ENCODE results near the gene DGKI.

Gene DGKI

DNA sequence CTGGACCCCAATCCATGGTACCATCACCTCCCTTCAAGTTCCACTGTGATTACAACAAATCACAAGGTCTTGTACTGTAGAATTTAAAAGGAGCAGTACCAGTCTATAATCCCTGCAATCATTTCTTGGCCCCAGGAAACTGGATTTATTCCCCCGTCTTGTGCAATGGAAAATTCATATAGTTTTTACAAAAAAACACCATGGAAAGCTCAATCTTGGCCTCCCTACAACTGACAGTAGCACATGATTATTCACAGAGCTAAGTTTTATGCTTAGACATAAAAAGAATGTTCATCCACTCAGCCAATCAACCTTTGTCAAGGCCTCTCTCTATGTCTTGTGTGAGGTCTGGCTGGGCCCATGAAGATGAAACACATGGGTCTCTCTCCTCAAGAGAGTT, 10.2 kb downstream of the DGKI start:
- no peaks in the 10 kb centered on the region for H3K27me3 ChIP-seq (ENCODE audit: low read length)
- no peak overlapping the region for H3K4me3 ChIP-seq (ENCODE audit: insufficient read depth, low read length, poor library complexity, severe bottlenecking)
- no peaks in the 10 kb centered on the region for H3K36me3 ChIP-seq (ENCODE audit: low read length)
- no peaks in the 10 kb centered on the region for H3K9me2 ChIP-seq (replicated peaks; ENCODE audit: insufficient read depth, low read length)
- H3K79me2 ChIP-seq (ENCODE audit: insufficient read depth, low read length) = no peaks in the 10 kb centered on the region
- H3K4me2 ChIP-seq (ENCODE audit: low read depth, low read length, poor library complexity, severe bottlenecking) = no peak overlapping the region
- no peak for TF ChIP-seq EZH2phosphoT487 (conservative IDR thresholded peaks at IDR 0.05; ENCODE audit: low read length)
- TF ChIP-seq, protein P1, sequence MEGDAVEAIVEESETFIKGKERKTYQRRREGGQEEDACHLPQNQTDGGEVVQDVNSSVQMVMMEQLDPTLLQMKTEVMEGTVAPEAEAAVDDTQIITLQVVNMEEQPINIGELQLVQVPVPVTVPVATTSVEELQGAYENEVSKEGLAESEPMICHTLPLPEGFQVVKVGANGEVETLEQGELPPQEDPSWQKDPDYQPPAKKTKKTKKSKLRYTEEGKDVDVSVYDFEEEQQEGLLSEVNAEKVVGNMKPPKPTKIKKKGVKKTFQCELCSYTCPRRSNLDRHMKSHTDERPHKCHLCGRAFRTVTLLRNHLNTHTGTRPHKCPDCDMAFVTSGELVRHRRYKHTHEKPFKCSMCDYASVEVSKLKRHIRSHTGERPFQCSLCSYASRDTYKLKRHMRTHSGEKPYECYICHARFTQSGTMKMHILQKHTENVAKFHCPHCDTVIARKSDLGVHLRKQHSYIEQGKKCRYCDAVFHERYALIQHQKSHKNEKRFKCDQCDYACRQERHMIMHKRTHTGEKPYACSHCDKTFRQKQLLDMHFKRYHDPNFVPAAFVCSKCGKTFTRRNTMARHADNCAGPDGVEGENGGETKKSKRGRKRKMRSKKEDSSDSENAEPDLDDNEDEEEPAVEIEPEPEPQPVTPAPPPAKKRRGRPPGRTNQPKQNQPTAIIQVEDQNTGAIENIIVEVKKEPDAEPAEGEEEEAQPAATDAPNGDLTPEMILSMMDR (IDR thresholded peaks at IDR 0.05; ENCODE audit: insufficient read depth, low read length, poor library complexity, severe bottlenecking) = no peak
- no peak overlapping the region for H3K27ac ChIP-seq (ENCODE audit: low read depth, low read length)
- no peaks in the 10 kb centered on the region for H3F3A ChIP-seq (ENCODE audit: insufficient read depth)
- no peak overlapping the region for H3K9ac ChIP-seq (ENCODE audit: low read length)
- no peak overlapping the region for H2AFZ ChIP-seq (ENCODE audit: low read depth, low read length, severe bottlenecking)
- no peaks in the 10 kb centered on the region for H4K20me1 ChIP-seq (ENCODE audit: low read depth, low read length)
- H3K9me3 ChIP-seq (ENCODE audit: insufficient read depth, low read length) = peaks cover 7% of the 10 kb centered on the region

DNA sequence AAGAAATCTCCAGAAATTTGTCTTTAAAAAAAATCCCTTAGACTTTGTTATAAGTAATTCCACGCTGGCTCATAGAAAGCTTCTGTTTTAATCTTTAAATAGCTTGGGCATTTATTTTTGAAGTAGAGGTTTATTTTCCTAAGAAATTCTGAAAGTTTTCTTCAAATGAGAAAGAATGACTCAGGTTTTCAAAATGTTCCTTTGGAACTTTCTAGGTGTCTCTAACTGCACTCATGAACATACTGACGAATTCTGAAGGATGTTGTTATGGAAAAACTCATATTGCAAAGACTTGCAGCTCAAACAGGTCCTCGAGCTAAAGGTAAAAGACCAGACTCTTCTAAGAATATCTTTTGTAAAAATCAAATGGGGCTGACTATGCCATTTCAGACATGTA, 10.7 kb downstream of the DGKI start:
- Histone ChIP-seq H3K9me2 (replicated peaks; ENCODE audit: insufficient read depth, low read length) (no peaks in the 10 kb centered on the region), H3K27ac (ENCODE audit: low read depth, low read length) (no peak overlapping the region), H3K9ac (ENCODE audit: low read length) (no peak overlapping the region), H3F3A (ENCODE audit: insufficient read depth) (no peaks in the 10 kb centered on the region), H3K4me3 (ENCODE audit: insufficient read depth, low read length, poor library complexity, severe bottlenecking) (no peak overlapping the region), H3K4me2 (ENCODE audit: low read depth, low read length, poor library complexity, severe bottlenecking) (no peak overlapping the region), H2AFZ (ENCODE audit: low read depth, low read length, severe bottlenecking) (no peak overlapping the region), H3K27me3 (ENCODE audit: low read length) (no peaks in the 10 kb centered on the region), H3K79me2 (ENCODE audit: insufficient read depth, low read length) (no peaks in the 10 kb centered on the region), H3K9me3 (ENCODE audit: insufficient read depth, low read length) (peaks cover 7% of the 10 kb centered on the region), H3K36me3 (ENCODE audit: low read length) (no peaks in the 10 kb centered on the region), H4K20me1 (ENCODE audit: low read depth, low read length) (no peaks in the 10 kb centered on the region)
- TF ChIP-seq, protein P1 (IDR thresholded peaks at IDR 0.05; ENCODE audit: insufficient read depth, low read length, poor library complexity, severe bottlenecking) = no peak
- no peak for TF ChIP-seq EZH2phosphoT487 (conservative IDR thresholded peaks at IDR 0.05; ENCODE audit: low read length)

DNA sequence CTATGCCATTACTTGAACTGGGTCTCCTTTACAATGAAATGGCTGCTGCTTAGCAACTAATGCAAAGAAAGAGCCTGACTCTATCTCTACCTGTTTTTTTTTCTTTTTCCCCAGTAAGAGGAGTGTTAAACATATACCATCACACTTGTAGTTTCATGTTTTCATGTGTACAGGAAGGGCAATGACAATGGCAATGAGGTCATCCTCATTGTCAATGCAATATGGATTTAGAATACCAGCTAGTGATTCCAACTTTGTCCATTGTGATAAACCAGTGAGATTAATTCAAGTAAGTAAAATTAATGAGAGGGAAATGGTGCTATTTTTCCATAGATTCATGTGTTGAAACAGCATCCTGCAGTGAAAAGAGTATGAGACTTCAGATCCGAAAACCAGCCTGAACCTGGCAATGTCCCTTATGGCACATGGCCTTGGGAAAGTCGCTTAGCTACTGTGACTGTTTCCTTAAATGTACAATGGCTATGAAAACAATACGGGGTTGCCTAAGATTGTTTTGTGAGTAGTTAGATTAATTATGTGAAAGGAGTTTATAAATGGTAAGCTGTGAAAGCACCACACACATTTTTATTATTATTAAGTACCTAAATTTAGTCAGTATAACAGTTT, 11.2 kb downstream of the DGKI start:
- Histone ChIP-seq H3F3A (ENCODE audit: insufficient read depth) (no peaks in the 10 kb centered on the region), H3K36me3 (ENCODE audit: low read length) (no peaks in the 10 kb centered on the region), H3K9me3 (ENCODE audit: insufficient read depth, low read length) (peaks cover 7% of the 10 kb centered on the region), H3K4me2 (ENCODE audit: low read depth, low read length, poor library complexity, severe bottlenecking) (no peak overlapping the region), H4K20me1 (ENCODE audit: low read depth, low read length) (no peaks in the 10 kb centered on the region), H2AFZ (ENCODE audit: low read depth, low read length, severe bottlenecking) (no peak overlapping the region), H3K4me3 (ENCODE audit: insufficient read depth, low read length, poor library complexity, severe bottlenecking) (no peak overlapping the region), H3K9ac (ENCODE audit: low read length) (no peak overlapping the region), H3K9me2 (replicated peaks; ENCODE audit: insufficient read depth, low read length) (no peaks in the 10 kb centered on the region), H3K79me2 (ENCODE audit: insufficient read depth, low read length) (no peaks in the 10 kb centered on the region), H3K27me3 (ENCODE audit: low read length) (no peaks in the 10 kb centered on the region), H3K27ac (ENCODE audit: low read depth, low read length) (no peak overlapping the region)
- TF ChIP-seq, protein P1 (IDR thresholded peaks at IDR 0.05; ENCODE audit: insufficient read depth, low read length, poor library complexity, severe bottlenecking) = no peak
- no peak for TF ChIP-seq EZH2phosphoT487 (conservative IDR thresholded peaks at IDR 0.05; ENCODE audit: low read length)
